ENCODE data around the gene RCVRN. TPM values are rescaled to one million over a fixed set of nuclear protein-coding genes. Genes with fewer than 3 reads are reported as not detected.

Gene RCVRN
- total and polyA plus RNA-seq, 4 donors, result 0.33 to 1.3 TPM; not detected in 2

- DNase-seq (ENCODE audit: low read depth in 4 of 6, low spot score in 6 of 6), result no peak
- Histone ChIP-seq H3K4me1 (ENCODE audit: control insufficient read depth, insufficient read depth, low read length) (peaks cover 14% of the 10 kb centered on the region), H3K36me3 (ENCODE audit: control insufficient read depth, insufficient read depth, low read length) (no peaks in the 10 kb centered on the region), H3K27ac (ENCODE audit: low read depth, low read length) (no peak overlapping the region), H3K9me3 (ENCODE audit: control insufficient read depth, insufficient read depth, low read length) (no peaks in the 10 kb centered on the region), H3K27me3 (ENCODE audit: control insufficient read depth, insufficient read depth, low read length) (no peaks in the 10 kb centered on the region), H3K4me3 (ENCODE audit: low read depth, low read length) (no peak overlapping the region)
- WGBS (ENCODE audit: insufficient coverage), result no CpG with 5 or more reads among the region's 3 CpGs
These were observed 11.6 kb downstream of the RCVRN start for GRCh38 chr17:9893411-9894012.

- no peaks in the 10 kb centered on the region for H3K27me3 ChIP-seq (ENCODE audit: control insufficient read depth, insufficient read depth, low read length)
- no peaks in the 10 kb centered on the region for H3K9me3 ChIP-seq (ENCODE audit: control insufficient read depth, insufficient read depth, low read length)
- DNase-seq (ENCODE audit: low read depth in 4 of 6, low spot score in 6 of 6), result no peak
- WGBS (ENCODE audit: insufficient coverage), result 35% methylated on average over 2 of the region's 2 CpGs
- H3K4me3 ChIP-seq (ENCODE audit: low read depth, low read length), result no peak overlapping the region
- no peak overlapping the region for H3K27ac ChIP-seq (ENCODE audit: low read depth, low read length)
- no peaks in the 10 kb centered on the region for H3K36me3 ChIP-seq (ENCODE audit: control insufficient read depth, insufficient read depth, low read length)
- H3K4me1 ChIP-seq (ENCODE audit: control insufficient read depth, insufficient read depth, low read length), result no peaks in the 10 kb centered on the region
These were observed 14.9 kb downstream of the RCVRN start for GRCh38 chr17:9890124-9890523.

DNA sequence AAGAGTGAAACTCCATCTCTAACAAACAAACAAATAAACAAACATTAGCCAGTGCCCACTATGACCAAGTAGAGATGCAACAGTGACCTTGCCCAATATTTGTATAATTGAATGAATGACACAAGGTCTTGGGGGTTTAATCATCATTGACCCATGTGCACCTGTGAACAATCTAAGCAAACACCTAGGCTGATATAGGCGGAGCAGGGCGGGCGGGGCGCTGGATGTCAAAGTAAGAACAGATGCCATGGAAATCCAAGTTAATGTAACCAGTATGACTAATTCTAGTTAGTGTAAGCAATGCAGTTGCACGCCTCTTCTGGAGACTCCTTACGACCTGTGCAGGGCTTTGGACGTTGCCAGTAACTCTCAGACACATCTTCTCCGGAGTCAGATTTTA is 17.6 kb downstream of the RCVRN start:
- Histone ChIP-seq H3K27ac (ENCODE audit: low read depth, low read length) (no peak overlapping the region), H3K4me3 (ENCODE audit: low read depth, low read length) (no peak overlapping the region), H3K9me3 (ENCODE audit: control insufficient read depth, insufficient read depth, low read length) (no peaks in the 10 kb centered on the region), H3K36me3 (ENCODE audit: control insufficient read depth, insufficient read depth, low read length) (no peaks in the 10 kb centered on the region), H3K27me3 (ENCODE audit: control insufficient read depth, insufficient read depth, low read length) (no peaks in the 10 kb centered on the region), H3K4me1 (ENCODE audit: control insufficient read depth, insufficient read depth, low read length) (no peaks in the 10 kb centered on the region)
- WGBS (ENCODE audit: insufficient coverage), result 88% methylated on average over 6 of the region's 8 CpGs
- DNase-seq (ENCODE audit: low read depth in 4 of 6, low spot score in 6 of 6), result no peak

GRCh38 chr17:9886141-9886930 is 18.7 kb downstream of the RCVRN start:
- Histone ChIP-seq H3K4me3 (ENCODE audit: low read depth, low read length) (no peak overlapping the region), H3K4me1 (ENCODE audit: control insufficient read depth, insufficient read depth, low read length) (no peaks in the 10 kb centered on the region), H3K36me3 (ENCODE audit: control insufficient read depth, insufficient read depth, low read length) (no peaks in the 10 kb centered on the region), H3K9me3 (ENCODE audit: control insufficient read depth, insufficient read depth, low read length) (no peaks in the 10 kb centered on the region), H3K27ac (ENCODE audit: low read depth, low read length) (no peak overlapping the region), H3K27me3 (ENCODE audit: control insufficient read depth, insufficient read depth, low read length) (no peaks in the 10 kb centered on the region)
- WGBS (ENCODE audit: insufficient coverage), result 93% methylated on average over 5 of the region's 5 CpGs
- DNase-seq (ENCODE audit: low read depth in 4 of 6, low spot score in 6 of 6), result no peak

DNA sequence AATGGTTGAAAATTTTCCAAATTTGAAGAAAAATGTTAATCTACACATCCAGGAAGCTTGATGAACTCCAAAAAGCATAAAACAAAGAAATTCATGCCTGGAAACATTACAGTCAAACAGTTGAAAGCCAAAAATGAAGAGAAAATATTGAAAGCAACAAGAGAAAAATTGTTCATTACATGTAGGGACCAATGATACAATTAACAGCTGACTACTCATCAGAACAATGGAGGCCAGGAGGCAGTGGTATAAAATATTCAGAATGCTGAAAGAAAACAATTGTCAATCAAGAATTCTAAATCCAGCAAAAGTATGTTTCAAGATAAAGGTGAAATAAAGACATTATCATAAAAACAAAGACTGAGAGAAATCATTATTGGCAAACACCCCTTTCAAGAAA is 21.6 kb downstream of the RCVRN start:
- H3K4me1 ChIP-seq (ENCODE audit: control insufficient read depth, insufficient read depth, low read length), result no peaks in the 10 kb centered on the region
- no peaks in the 10 kb centered on the region for H3K27me3 ChIP-seq (ENCODE audit: control insufficient read depth, insufficient read depth, low read length)
- H3K27ac ChIP-seq (ENCODE audit: low read depth, low read length), result no peak overlapping the region
- H3K36me3 ChIP-seq (ENCODE audit: control insufficient read depth, insufficient read depth, low read length), result no peaks in the 10 kb centered on the region
- no peaks in the 10 kb centered on the region for H3K9me3 ChIP-seq (ENCODE audit: control insufficient read depth, insufficient read depth, low read length)
- DNase-seq (ENCODE audit: low read depth in 4 of 6, low spot score in 6 of 6), result no peak
- no peak overlapping the region for H3K4me3 ChIP-seq (ENCODE audit: low read depth, low read length)

DNA sequence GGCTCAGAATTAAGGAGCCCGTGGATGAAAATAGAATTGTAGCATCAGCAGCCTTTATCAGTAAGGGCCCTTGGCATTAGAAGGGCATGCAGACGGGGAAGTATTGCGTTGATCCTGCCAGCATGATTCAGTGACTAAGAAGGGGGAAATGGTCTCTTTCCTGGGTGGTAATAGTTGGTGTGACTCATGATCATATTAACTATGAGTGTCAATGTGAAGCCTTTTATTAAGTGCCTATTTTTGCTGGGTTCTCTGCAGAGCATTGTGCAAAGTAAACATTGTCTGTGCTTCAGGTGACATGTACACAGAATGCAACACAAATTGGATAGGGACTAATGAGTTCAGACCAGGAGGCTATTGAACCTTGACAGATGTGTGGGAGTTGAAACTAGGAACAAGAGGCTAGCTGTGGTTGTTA is 24.5 kb downstream of the RCVRN start:
- Histone ChIP-seq H3K9me3 (ENCODE audit: control insufficient read depth, insufficient read depth, low read length) (no peaks in the 10 kb centered on the region), H3K27ac (ENCODE audit: low read depth, low read length) (no peak overlapping the region), H3K4me1 (ENCODE audit: control insufficient read depth, insufficient read depth, low read length) (peaks cover 2% of the 10 kb centered on the region), H3K4me3 (ENCODE audit: low read depth, low read length) (no peak overlapping the region), H3K27me3 (ENCODE audit: control insufficient read depth, insufficient read depth, low read length) (no peaks in the 10 kb centered on the region), H3K36me3 (ENCODE audit: control insufficient read depth, insufficient read depth, low read length) (no peaks in the 10 kb centered on the region)
- 97% methylated on average over 3 of the region's 3 CpGs for WGBS (ENCODE audit: insufficient coverage)
- no peak for DNase-seq (ENCODE audit: low read depth in 4 of 6, low spot score in 6 of 6)

GRCh38 chr17:9878786-9879525 is 26.1 kb downstream of the RCVRN start:
- Histone ChIP-seq H3K27ac (ENCODE audit: low read depth, low read length) (no peak overlapping the region), H3K36me3 (ENCODE audit: control insufficient read depth, insufficient read depth, low read length) (no peaks in the 10 kb centered on the region), H3K9me3 (ENCODE audit: control insufficient read depth, insufficient read depth, low read length) (no peaks in the 10 kb centered on the region), H3K4me1 (ENCODE audit: control insufficient read depth, insufficient read depth, low read length) (peaks cover 4% of the 10 kb centered on the region), H3K27me3 (ENCODE audit: control insufficient read depth, insufficient read depth, low read length) (no peaks in the 10 kb centered on the region), H3K4me3 (ENCODE audit: low read depth, low read length) (no peak overlapping the region)
- no peak for DNase-seq (ENCODE audit: low read depth in 4 of 6, low spot score in 6 of 6)
- WGBS (ENCODE audit: insufficient coverage), result 90% methylated on average over 2 of the region's 8 CpGs

GRCh38 chr17:9878356-9878755 is 26.7 kb downstream of the RCVRN start:
- H3K27me3 ChIP-seq (ENCODE audit: control insufficient read depth, insufficient read depth, low read length), result no peaks in the 10 kb centered on the region
- no peak overlapping the region for H3K27ac ChIP-seq (ENCODE audit: low read depth, low read length)
- no peaks in the 10 kb centered on the region for H3K9me3 ChIP-seq (ENCODE audit: control insufficient read depth, insufficient read depth, low read length)
- H3K4me1 ChIP-seq (ENCODE audit: control insufficient read depth, insufficient read depth, low read length), result peaks cover 4% of the 10 kb centered on the region
- no peak for DNase-seq (ENCODE audit: low read depth in 4 of 6, low spot score in 6 of 6)
- no peak overlapping the region for H3K4me3 ChIP-seq (ENCODE audit: low read depth, low read length)
- no peaks in the 10 kb centered on the region for H3K36me3 ChIP-seq (ENCODE audit: control insufficient read depth, insufficient read depth, low read length)
- WGBS (ENCODE audit: insufficient coverage), result 93% methylated on average over 2 of the region's 3 CpGs

- Histone ChIP-seq H3K27ac (ENCODE audit: low read depth, low read length) (no peak overlapping the region), H3K9me3 (ENCODE audit: control insufficient read depth, insufficient read depth, low read length) (no peaks in the 10 kb centered on the region), H3K36me3 (ENCODE audit: control insufficient read depth, insufficient read depth, low read length) (no peaks in the 10 kb centered on the region), H3K4me1 (ENCODE audit: control insufficient read depth, insufficient read depth, low read length) (peaks cover 4% of the 10 kb centered on the region), H3K4me3 (ENCODE audit: low read depth, low read length) (no peak overlapping the region), H3K27me3 (ENCODE audit: control insufficient read depth, insufficient read depth, low read length) (no peaks in the 10 kb centered on the region)
- peak in 1 of 6 donors; percentile 44 for DNase-seq (ENCODE audit: low read depth in 4 of 6, low spot score in 6 of 6)
- WGBS (ENCODE audit: insufficient coverage), result 14% methylated on average over 1 of the region's 3 CpGs
These were observed 29.6 kb downstream of the RCVRN start for GRCh38 chr17:9875441-9875840.
